ENCODE data around the gene PDE4D. TPM values are rescaled to one million over a fixed set of nuclear protein-coding genes. Genes with fewer than 3 reads are reported as not detected.

Gene PDE4D
- total and polyA plus RNA-seq, 10 of the 15 experiments (the other 5 are each of a cell fraction or from before 2014, with no cell fraction given) = 0.87 to 4.1 (median 2.2) TPM

DNA sequence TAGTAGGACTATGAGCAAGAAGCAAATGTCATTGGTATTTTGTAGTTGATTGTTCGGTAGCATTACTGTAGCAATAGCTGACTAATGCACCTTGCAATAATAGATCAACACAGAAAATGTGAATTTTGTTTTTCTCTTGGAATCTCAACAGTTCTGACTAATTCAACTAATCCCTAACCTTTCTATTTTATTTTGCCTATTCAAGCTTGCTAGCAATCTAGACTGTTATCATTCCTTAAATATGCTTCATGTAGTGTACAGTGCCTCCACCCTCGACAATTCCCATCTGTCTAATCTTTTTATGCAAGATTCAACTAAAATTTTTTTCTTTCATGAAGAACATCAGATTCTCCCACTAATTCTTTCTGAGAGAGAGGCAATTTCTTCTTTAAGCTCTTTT is 570.6 kb downstream of the PDE4D start:
- Histone ChIP-seq H4K20me1 (ENCODE audit: control insufficient read depth, insufficient read depth) (no peaks in the 10 kb centered on the region), H2AFZ (ENCODE audit: control insufficient read depth, low read depth, low read length) (no peak overlapping the region), H3K27ac (ENCODE audit: control insufficient read depth, insufficient read depth) (no peak overlapping the region), H3K4me3 (no peak overlapping the region), H3K79me2 (ENCODE audit: control insufficient read depth, insufficient read depth, low read length) (no peaks in the 10 kb centered on the region), H3K36me3 (ENCODE audit: control insufficient read depth in 2 of 2, insufficient read depth in 2 of 2, low read length in 1 of 2) (no peaks in the 10 kb centered on the region), H3K27me3 (replicated peaks in 1 of 2; ENCODE audit: control insufficient read depth in 2 of 2, insufficient read depth in 2 of 2, low read length in 1 of 2) (no peaks in the 10 kb centered on the region), H3K4me1 (ENCODE audit: control insufficient read depth, insufficient read depth, low read length) (no peaks in the 10 kb centered on the region), H3K9ac (ENCODE audit: control insufficient read depth, insufficient read depth, low read length) (no peak overlapping the region), H3K4me2 (ENCODE audit: control insufficient read depth, insufficient read depth) (no peak overlapping the region), H3K9me3 (replicated peaks; ENCODE audit: control insufficient read depth, insufficient read depth, low read length) (no peaks in the 10 kb centered on the region)
- SMC1A ChIA-PET (ENCODE audit: uncharacterized antibody, unreplicated experiment) = no interaction called here
- FAIRE-seq = no peak
- POLR2A ChIA-PET = no interaction called here
- no TSS peak for BruUV-seq (replicated peaks)
- in situ Hi-C loops (cut with MboI) (no loop called here), intact Hi-C loops (cut with micrococcal nuclease; ENCODE audit: unreplicated experiment) (no loop called here)
- RAD21 ChIA-PET (ENCODE audit: unreplicated experiment) = no interaction called here
- no peak for DNase-seq (ENCODE audit: low read depth, low spot score)
- no peak for ATAC-seq
- WGBS (ENCODE audit: insufficient coverage, insufficient replicate concordance, low lambda C conversion rate, missing lambda C conversion rate) = 23% methylated on average over 2 of the region's 2 CpGs
- CTCF ChIA-PET = no interaction called here
- no peak for TF ChIP-seq TBL1XR1 (IDR thresholded peaks at IDR 0.05; ENCODE audit: low read depth, low read length)
- TF ChIP-seq, protein P1, sequence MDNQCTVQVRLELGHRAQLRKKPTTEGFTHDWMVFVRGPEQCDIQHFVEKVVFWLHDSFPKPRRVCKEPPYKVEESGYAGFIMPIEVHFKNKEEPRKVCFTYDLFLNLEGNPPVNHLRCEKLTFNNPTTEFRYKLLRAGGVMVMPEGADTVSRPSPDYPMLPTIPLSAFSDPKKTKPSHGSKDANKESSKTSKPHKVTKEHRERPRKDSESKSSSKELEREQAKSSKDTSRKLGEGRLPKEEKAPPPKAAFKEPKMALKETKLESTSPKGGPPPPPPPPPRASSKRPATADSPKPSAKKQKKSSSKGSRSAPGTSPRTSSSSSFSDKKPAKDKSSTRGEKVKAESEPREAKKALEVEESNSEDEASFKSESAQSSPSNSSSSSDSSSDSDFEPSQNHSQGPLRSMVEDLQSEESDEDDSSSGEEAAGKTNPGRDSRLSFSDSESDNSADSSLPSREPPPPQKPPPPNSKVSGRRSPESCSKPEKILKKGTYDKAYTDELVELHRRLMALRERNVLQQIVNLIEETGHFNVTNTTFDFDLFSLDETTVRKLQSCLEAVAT (IDR thresholded peaks at IDR 0.05) = no peak
- TF ChIP-seq CBX3 (IDR thresholded peaks at IDR 0.05; ENCODE audit: borderline replicate concordance, low read depth) = no peak
- no peak for TF ChIP-seq HDAC2 (IDR thresholded peaks at IDR 0.05)
- TF ChIP-seq MEF2B (IDR thresholded peaks at IDR 0.05; ENCODE audit: partially characterized antibody, poor library complexity, severe bottlenecking) = no peak
- TF ChIP-seq RFX5 (IDR thresholded peaks at IDR 0.05; ENCODE audit: low read depth, low read length) = no peak
- no peak for TF ChIP-seq USF1 (IDR thresholded peaks at IDR 0.05; ENCODE audit: borderline replicate concordance, extremely low read length, insufficient read depth, low read depth, low read length)
- no peak for TF ChIP-seq WRNIP1 (IDR thresholded peaks at IDR 0.05; ENCODE audit: borderline replicate concordance, low read depth, low read length)
- TF ChIP-seq STAT1 (conservative IDR thresholded peaks at IDR 0.05) = no peak
- TF ChIP-seq, protein P2, sequence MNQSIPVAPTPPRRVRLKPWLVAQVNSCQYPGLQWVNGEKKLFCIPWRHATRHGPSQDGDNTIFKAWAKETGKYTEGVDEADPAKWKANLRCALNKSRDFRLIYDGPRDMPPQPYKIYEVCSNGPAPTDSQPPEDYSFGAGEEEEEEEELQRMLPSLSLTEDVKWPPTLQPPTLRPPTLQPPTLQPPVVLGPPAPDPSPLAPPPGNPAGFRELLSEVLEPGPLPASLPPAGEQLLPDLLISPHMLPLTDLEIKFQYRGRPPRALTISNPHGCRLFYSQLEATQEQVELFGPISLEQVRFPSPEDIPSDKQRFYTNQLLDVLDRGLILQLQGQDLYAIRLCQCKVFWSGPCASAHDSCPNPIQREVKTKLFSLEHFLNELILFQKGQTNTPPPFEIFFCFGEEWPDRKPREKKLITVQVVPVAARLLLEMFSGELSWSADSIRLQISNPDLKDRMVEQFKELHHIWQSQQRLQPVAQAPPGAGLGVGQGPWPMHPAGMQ (IDR thresholded peaks at IDR 0.05; ENCODE audit: borderline replicate concordance) = no peak
- no peak for TF ChIP-seq KLF5 (IDR thresholded peaks at IDR 0.05; ENCODE audit: partially characterized antibody)
- TF ChIP-seq CREB1 (IDR thresholded peaks at IDR 0.05; ENCODE audit: low read depth) = no peak
- TF ChIP-seq, protein P3, sequence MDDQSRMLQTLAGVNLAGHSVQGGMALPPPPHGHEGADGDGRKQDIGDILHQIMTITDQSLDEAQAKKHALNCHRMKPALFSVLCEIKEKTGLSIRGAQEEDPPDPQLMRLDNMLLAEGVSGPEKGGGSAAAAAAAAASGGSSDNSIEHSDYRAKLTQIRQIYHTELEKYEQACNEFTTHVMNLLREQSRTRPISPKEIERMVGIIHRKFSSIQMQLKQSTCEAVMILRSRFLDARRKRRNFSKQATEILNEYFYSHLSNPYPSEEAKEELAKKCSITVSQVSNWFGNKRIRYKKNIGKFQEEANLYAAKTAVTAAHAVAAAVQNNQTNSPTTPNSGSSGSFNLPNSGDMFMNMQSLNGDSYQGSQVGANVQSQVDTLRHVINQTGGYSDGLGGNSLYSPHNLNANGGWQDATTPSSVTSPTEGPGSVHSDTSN (IDR thresholded peaks at IDR 0.05; ENCODE audit: insufficient replicate concordance, low read depth, low read length) = no peak
- TF ChIP-seq RELA (IDR thresholded peaks at IDR 0.05; ENCODE audit: borderline replicate concordance, partially characterized antibody) = no peak
- TF ChIP-seq ZNF217 (IDR thresholded peaks at IDR 0.05) = no peak
- TF ChIP-seq GATAD2B (conservative IDR thresholded peaks at IDR 0.05; ENCODE audit: low read depth) = no peak
- no peak for TF ChIP-seq SMC3 (IDR thresholded peaks at IDR 0.05; ENCODE audit: borderline replicate concordance, low read length)
- TF ChIP-seq NR2C1 (IDR thresholded peaks at IDR 0.05) = no peak
- TF ChIP-seq YY1 (IDR thresholded peaks at IDR 0.05; ENCODE audit: low read depth, low read length) = no peak
- no peak for TF ChIP-seq TCF3 (IDR thresholded peaks at IDR 0.05; ENCODE audit: borderline replicate concordance, insufficient read depth, low read depth, low read length)

Data from GM12878 (cell line).